ENCODE data around the gene CIC. TPM values are rescaled to one million over a fixed set of nuclear protein-coding genes. Genes with fewer than 3 reads are reported as not detected.

CIC gene
- total RNA-seq, 1 donor from 2014 or later = 63.9 TPM

GRCh38 chr19:42244347-42245220 lies 24.5 kb upstream of the CIC start:
- DNase-seq (ENCODE audit: low read depth) = peak; percentile 61
- peak; percentile 63 for TF ChIP-seq CTCF (conservative IDR thresholded peaks at IDR 0.05; ENCODE audit: low read depth, low read length)
- peak overlapping the region; percentile 93 for H3K4me3 ChIP-seq (ENCODE audit: low read depth, low read length)

- peak overlapping the region; percentile 93 for H3K4me3 ChIP-seq (ENCODE audit: low read depth, low read length)
- no peak for TF ChIP-seq CTCF (conservative IDR thresholded peaks at IDR 0.05; ENCODE audit: low read depth, low read length)
These were observed 23.8 kb upstream of the CIC start for GRCh38 chr19:42245231-42245630.

GRCh38 chr19:42246143-42246921 lies 22.7 kb upstream of the CIC start:
- no peak for DNase-seq (ENCODE audit: low read depth)
- peak; percentile 75 for TF ChIP-seq CTCF (conservative IDR thresholded peaks at IDR 0.05; ENCODE audit: low read depth, low read length)
- H3K4me3 ChIP-seq (ENCODE audit: low read depth, low read length) = no peak overlapping the region

More at GRCh38 chr19:42245231-42245630, 23.8 kb upstream of the CIC start:
- DNase-seq (ENCODE audit: low read depth) = no peak

- no peak for DNase-seq (ENCODE audit: low read depth)
- H3K4me3 ChIP-seq (ENCODE audit: low read depth, low read length) = no peak overlapping the region
- no peak for TF ChIP-seq CTCF (conservative IDR thresholded peaks at IDR 0.05; ENCODE audit: low read depth, low read length)
These were observed 22.0 kb upstream of the CIC start for GRCh38 chr19:42246922-42247639.

- no peak for TF ChIP-seq CTCF (conservative IDR thresholded peaks at IDR 0.05; ENCODE audit: low read depth, low read length)
- no peak overlapping the region for H3K4me3 ChIP-seq (ENCODE audit: low read depth, low read length)
- no peak for DNase-seq (ENCODE audit: low read depth)
These were observed 21.3 kb upstream of the CIC start for GRCh38 chr19:42247640-42248199.

GRCh38 chr19:42248270-42249148 lies 20.5 kb upstream of the CIC start:
- H3K4me3 ChIP-seq (ENCODE audit: low read depth, low read length) = no peak overlapping the region
- DNase-seq (ENCODE audit: low read depth) = no peak
- no peak for TF ChIP-seq CTCF (conservative IDR thresholded peaks at IDR 0.05; ENCODE audit: low read depth, low read length)
